ENCODE results near the gene PTPRG. TPM values are rescaled to one million over a fixed set of nuclear protein-coding genes. Genes with fewer than 3 reads are reported as not detected.

Gene PTPRG
- total RNA-seq, 1 experiment from 2014 or later = 11.7 TPM

GRCh38 chr3:61571516-61572336 is 10.4 kb downstream of the PTPRG start:
- H3K36me3 ChIP-seq (ENCODE audit: insufficient read depth, low read length, poor library complexity, severe bottlenecking) = no peaks in the 10 kb centered on the region
- no peaks in the 10 kb centered on the region for H3K27me3 ChIP-seq (replicated peaks; ENCODE audit: insufficient read depth, low read depth, low read length, poor library complexity)
- no peaks in the 10 kb centered on the region for H3K4me1 ChIP-seq (ENCODE audit: insufficient read depth, low read length, poor library complexity, severe bottlenecking)
- no peak for DNase-seq (ENCODE audit: low spot score)
- intact Hi-C loops (cut with micrococcal nuclease; ENCODE audit: unreplicated experiment) = no loop called here
- POLR2A ChIA-PET (ENCODE audit: low non-redundant PET) = no interaction called here
- BruUV-seq (replicated peaks) = no TSS peak
- CTCF ChIA-PET = no interaction called here
- no peak overlapping the region for H3K27ac ChIP-seq (ENCODE audit: low read depth, low read length, poor library complexity, severe bottlenecking)
- no peaks in the 10 kb centered on the region for H3K9me3 ChIP-seq (ENCODE audit: low read depth, low read length, poor library complexity, severe bottlenecking)
- H3K4me3 ChIP-seq (ENCODE audit: low read depth, low read length, poor library complexity, severe bottlenecking) = no peak overlapping the region
- TF ChIP-seq CTCF (conservative IDR thresholded peaks at IDR 0.05; ENCODE audit: low read depth, low read length) (no peak), EZH2 (IDR thresholded peaks at IDR 0.05; ENCODE audit: borderline replicate concordance, low read depth, low read length, poor library complexity, severe bottlenecking) (no peak)

GRCh38 chr3:61572879-61573278 is 11.5 kb downstream of the PTPRG start:
- no peak overlapping the region for H3K27ac ChIP-seq (ENCODE audit: low read depth, low read length, poor library complexity, severe bottlenecking)
- ChIA-PET CTCF (no interaction called here), POLR2A (ENCODE audit: low non-redundant PET) (no interaction called here)
- BruUV-seq (replicated peaks) = no TSS peak
- H3K27me3 ChIP-seq (replicated peaks; ENCODE audit: insufficient read depth, low read depth, low read length, poor library complexity) = no peaks in the 10 kb centered on the region
- H3K4me1 ChIP-seq (ENCODE audit: insufficient read depth, low read length, poor library complexity, severe bottlenecking) = no peaks in the 10 kb centered on the region
- no peak for DNase-seq (ENCODE audit: low spot score)
- no peaks in the 10 kb centered on the region for H3K36me3 ChIP-seq (ENCODE audit: insufficient read depth, low read length, poor library complexity, severe bottlenecking)
- no peak overlapping the region for H3K4me3 ChIP-seq (ENCODE audit: low read depth, low read length, poor library complexity, severe bottlenecking)
- intact Hi-C loops (cut with micrococcal nuclease; ENCODE audit: unreplicated experiment) = no loop called here
- no peaks in the 10 kb centered on the region for H3K9me3 ChIP-seq (ENCODE audit: low read depth, low read length, poor library complexity, severe bottlenecking)
- no peak for TF ChIP-seq EZH2 (IDR thresholded peaks at IDR 0.05; ENCODE audit: borderline replicate concordance, low read depth, low read length, poor library complexity, severe bottlenecking)
- no peak for TF ChIP-seq CTCF (conservative IDR thresholded peaks at IDR 0.05; ENCODE audit: low read depth, low read length)

- Histone ChIP-seq H3K9me3 (ENCODE audit: low read depth, low read length, poor library complexity, severe bottlenecking) (no peaks in the 10 kb centered on the region), H3K27me3 (replicated peaks; ENCODE audit: insufficient read depth, low read depth, low read length, poor library complexity) (no peaks in the 10 kb centered on the region), H3K27ac (ENCODE audit: low read depth, low read length, poor library complexity, severe bottlenecking) (no peak overlapping the region), H3K4me3 (ENCODE audit: low read depth, low read length, poor library complexity, severe bottlenecking) (no peak overlapping the region), H3K36me3 (ENCODE audit: insufficient read depth, low read length, poor library complexity, severe bottlenecking) (no peaks in the 10 kb centered on the region), H3K4me1 (ENCODE audit: insufficient read depth, low read length, poor library complexity, severe bottlenecking) (no peaks in the 10 kb centered on the region)
- CTCF ChIA-PET = no interaction called here
- intact Hi-C loops (cut with micrococcal nuclease; ENCODE audit: unreplicated experiment) = no loop called here
- POLR2A ChIA-PET (ENCODE audit: low non-redundant PET) = no interaction called here
- BruUV-seq (replicated peaks) = no TSS peak
- no peak for DNase-seq (ENCODE audit: low spot score)
- no peak for TF ChIP-seq EZH2 (IDR thresholded peaks at IDR 0.05; ENCODE audit: borderline replicate concordance, low read depth, low read length, poor library complexity, severe bottlenecking)
- no peak for TF ChIP-seq CTCF (conservative IDR thresholded peaks at IDR 0.05; ENCODE audit: low read depth, low read length)
Observed at GRCh38 chr3:61573441-61573840, 12.1 kb downstream of the PTPRG start.
